Central memory CD8-positive, alpha-beta T cell (primary cell): ENCODE measurements around the gene USP17L21.
A peak's percentile ranks its signal among the peaks of the same experiment; 100 is the strongest.
"Not testable (repeated sequence)": the region's sequence is repeated elsewhere in the genome, so short reads cannot be mapped to it uniquely, and the experiment has no call there.

Experiments used
- ATAC-seq: fragments of 150-1000 bp; cut with Tn5 transposase; replicated peaks from 2 replicates; pipeline ENCODE4 v1.10.0; 2022; ENCODE audit warnings: mild to moderate bottlenecking, moderate FRiP score, moderate number of reproducible peaks; ENCODE audit not compliant: poor library complexity, severe bottlenecking; ENCODE audit errors: extremely low read depth
- DNase-seq, 2 donors: peaks; one replicate each; pipeline ENCODE4 v3.0.0; 2021; ENCODE audit warnings: low spot score in 2 of 2
- H3K27ac Mint-ChIP-seq: one replicate; pipeline ENCODE4 v1.8.0; 2022; ENCODE audit warnings: low read depth, mild to moderate bottlenecking, moderate library complexity, mixed read lengths
- H3K27me3 Mint-ChIP-seq: one replicate; pipeline ENCODE4 v1.8.0; 2022; ENCODE audit warnings: mixed read lengths
- H3K36me3 Mint-ChIP-seq: one replicate; pipeline ENCODE4 v1.8.0; 2022; ENCODE audit warnings: mild to moderate bottlenecking, moderate library complexity, mixed read lengths; ENCODE audit not compliant: insufficient read depth
- H3K4me1 Mint-ChIP-seq: one replicate; pipeline ENCODE4 v1.8.0; 2022; ENCODE audit warnings: mixed read lengths
- H3K4me3 Mint-ChIP-seq: one replicate; pipeline ENCODE4 v1.8.0; 2022; ENCODE audit warnings: mild to moderate bottlenecking, moderate library complexity, mixed read lengths
- H3K9me3 Mint-ChIP-seq: one replicate; pipeline ENCODE4 v1.8.0; 2022; ENCODE audit warnings: mixed read lengths

Gene USP17L21

GRCh38 chr4:9262572-9262971 is at the start of gene USP17L21:
USP17L21 (plus strand) TSS chr4:9262872; CDS start chr4:9262872, 0 bp downstream.
- not testable (repeated sequence) for DNase-seq, H3K4me1 Mint-ChIP-seq, H3K27ac Mint-ChIP-seq, H3K4me3 Mint-ChIP-seq, H3K36me3 Mint-ChIP-seq, H3K9me3 Mint-ChIP-seq, ATAC-seq, H3K27me3 Mint-ChIP-seq

- not testable (repeated sequence) for ATAC-seq, H3K9me3 Mint-ChIP-seq, H3K27ac Mint-ChIP-seq, H3K4me3 Mint-ChIP-seq, H3K27me3 Mint-ChIP-seq, H3K4me1 Mint-ChIP-seq, H3K36me3 Mint-ChIP-seq
- DNase-seq = peak in 1 of 2 donors; percentile 6
Measured at GRCh38 chr4:9214701-9215100, 48.0 kb upstream of the USP17L21 start.

- not testable (repeated sequence) for H3K9me3 Mint-ChIP-seq, H3K36me3 Mint-ChIP-seq, H3K27me3 Mint-ChIP-seq, H3K4me1 Mint-ChIP-seq, ATAC-seq, DNase-seq, H3K4me3 Mint-ChIP-seq, H3K27ac Mint-ChIP-seq
Measured at GRCh38 chr4:9215105-9215504, 47.6 kb upstream of the USP17L21 start, which contains the start of gene USP17L11. USP17L11 (plus strand) TSS chr4:9215405; CDS start chr4:9215405, 0 bp downstream.

- not testable (repeated sequence) for H3K36me3 Mint-ChIP-seq, H3K4me1 Mint-ChIP-seq, H3K27ac Mint-ChIP-seq, H3K9me3 Mint-ChIP-seq, H3K27me3 Mint-ChIP-seq, ATAC-seq, H3K4me3 Mint-ChIP-seq, DNase-seq
Measured at GRCh38 chr4:9219852-9220251, 42.8 kb upstream of the USP17L21 start, which contains the start of gene USP17L12. USP17L12 (plus strand) TSS chr4:9220152; CDS start chr4:9220152, 0 bp downstream.

- not testable (repeated sequence) for H3K36me3 Mint-ChIP-seq, H3K27me3 Mint-ChIP-seq, H3K9me3 Mint-ChIP-seq, H3K4me1 Mint-ChIP-seq, H3K4me3 Mint-ChIP-seq, H3K27ac Mint-ChIP-seq, ATAC-seq, DNase-seq
Measured at GRCh38 chr4:9224596-9224995, 38.1 kb upstream of the USP17L21 start, which contains the start of gene USP17L13. USP17L13 (plus strand) TSS chr4:9224896; CDS start chr4:9224896, 0 bp downstream.

GRCh38 chr4:9230249-9230648 is 32.4 kb upstream of the USP17L21 start:
- H3K27ac Mint-ChIP-seq, H3K4me3 Mint-ChIP-seq, H3K36me3 Mint-ChIP-seq, H3K4me1 Mint-ChIP-seq, DNase-seq, ATAC-seq, H3K27me3 Mint-ChIP-seq, H3K9me3 Mint-ChIP-seq: not testable (repeated sequence)

- not testable (repeated sequence) for H3K27me3 Mint-ChIP-seq, H3K27ac Mint-ChIP-seq, H3K9me3 Mint-ChIP-seq, H3K4me1 Mint-ChIP-seq, ATAC-seq, H3K36me3 Mint-ChIP-seq, DNase-seq, H3K4me3 Mint-ChIP-seq
Measured at GRCh38 chr4:9234085-9234484, 28.6 kb upstream of the USP17L21 start, which contains the start of gene USP17L15. USP17L15 (plus strand) TSS chr4:9234385; CDS start chr4:9234385, 0 bp downstream.

GRCh38 chr4:9238461-9238860 is 24.2 kb upstream of the USP17L21 start:
- not testable (repeated sequence) for H3K9me3 Mint-ChIP-seq, H3K36me3 Mint-ChIP-seq, H3K4me1 Mint-ChIP-seq, ATAC-seq, H3K4me3 Mint-ChIP-seq, H3K27ac Mint-ChIP-seq, H3K27me3 Mint-ChIP-seq
- DNase-seq = peak in 1 of 2 donors; percentile 14

GRCh38 chr4:9243579-9243978 is 19.1 kb upstream of the USP17L21 start, which contains the start of gene USP17L17:
USP17L17 (plus strand) TSS chr4:9243879; CDS start chr4:9243879, 0 bp downstream.
- not testable (repeated sequence) for H3K9me3 Mint-ChIP-seq, H3K27me3 Mint-ChIP-seq, DNase-seq, ATAC-seq, H3K36me3 Mint-ChIP-seq, H3K27ac Mint-ChIP-seq, H3K4me1 Mint-ChIP-seq, H3K4me3 Mint-ChIP-seq

- ATAC-seq, H3K4me3 Mint-ChIP-seq, H3K36me3 Mint-ChIP-seq, H3K27ac Mint-ChIP-seq, DNase-seq, H3K27me3 Mint-ChIP-seq, H3K9me3 Mint-ChIP-seq, H3K4me1 Mint-ChIP-seq: not testable (repeated sequence)
Measured at GRCh38 chr4:9247953-9248680, 14.6 kb upstream of the USP17L21 start, which contains the start of gene USP17L18. USP17L18 (plus strand) TSS chr4:9248630; CDS start chr4:9248630, 0 bp downstream.

- ATAC-seq, H3K9me3 Mint-ChIP-seq, H3K4me3 Mint-ChIP-seq, DNase-seq, H3K27ac Mint-ChIP-seq, H3K36me3 Mint-ChIP-seq, H3K4me1 Mint-ChIP-seq, H3K27me3 Mint-ChIP-seq: not testable (repeated sequence)
Measured at GRCh38 chr4:9253078-9253477, 9.6 kb upstream of the USP17L21 start, which contains the start of gene USP17L19. USP17L19 (plus strand) TSS chr4:9253378; CDS start chr4:9253378, 0 bp downstream.

GRCh38 chr4:9257824-9258223 is 4.8 kb upstream of the USP17L21 start, which contains the start of gene USP17L20:
USP17L20 (plus strand) TSS chr4:9258124; CDS start chr4:9258124, 0 bp downstream.
- H3K4me1 Mint-ChIP-seq, H3K36me3 Mint-ChIP-seq, H3K4me3 Mint-ChIP-seq, ATAC-seq, H3K27me3 Mint-ChIP-seq, H3K27ac Mint-ChIP-seq, DNase-seq, H3K9me3 Mint-ChIP-seq: not testable (repeated sequence)

- not testable (repeated sequence) for H3K36me3 Mint-ChIP-seq, H3K4me1 Mint-ChIP-seq, H3K4me3 Mint-ChIP-seq, ATAC-seq, H3K27me3 Mint-ChIP-seq, H3K9me3 Mint-ChIP-seq, DNase-seq, H3K27ac Mint-ChIP-seq
Measured at GRCh38 chr4:9267319-9267718, 4.6 kb downstream of the USP17L21 start, which contains the start of gene USP17L22. USP17L22 (plus strand) TSS chr4:9267619; CDS start chr4:9267619, 0 bp downstream.
